Right atrium auricular region (tissue), 2 donors: Measurements from ENCODE around the gene VILL. TPM values are rescaled to one million over a fixed set of nuclear protein-coding genes. Genes with fewer than 3 reads are reported as not detected.

Source experiments
- DNase-seq: peaks from one replicate; pipeline ENCODE4 v3.0.0-alpha.2; 2019; ENCODE audit warnings: low spot score
- H3K27ac ChIP-seq, 2 donors: fragments of 200-600 bp; sonication (generic); 1 replicate in 1 of 2; 2 replicates in 1 of 2; pipeline ENCODE4 v1.5.1; 2016 to 2019
- H3K27me3 ChIP-seq, 2 donors: fragments of 200-600 bp; sonication (generic); one replicate each; pipeline versions ENCODE4 v1.5.1 to v1.6.0; 2017 to 2019
- H3K36me3 ChIP-seq: fragments of 200-600 bp; sonication (generic); one replicate; pipeline ENCODE4 v1.5.1; 2016
- H3K4me1 ChIP-seq, 2 donors: fragments of 200-600 bp; sonication (generic); one replicate each; pipeline versions ENCODE4 v1.5.1 to v1.6.0; 2017 to 2019
- H3K4me3 ChIP-seq, 2 donors: fragments of 200-600 bp; sonication (generic); 1 replicate in 1 of 2; 2 replicates in 1 of 2; pipeline ENCODE4 v1.5.1; 2017 to 2019; ENCODE audit warnings: mild to moderate bottlenecking in 1 of 2, moderate library complexity in 1 of 2
- H3K9me3 ChIP-seq, 2 donors: fragments of 200-600 bp; sonication (generic); one replicate each; pipeline ENCODE4 v1.5.1; 2019
- total RNA-seq, 2 donors: library from RNA; depleted of rRNA; stranded (reverse); fragments of >200 nt; gene quantifications; one replicate each; pipeline ENCODE4 v1.1.0, GENCODE V29; 2016
- TF ChIP-seq, protein P1 (sequence below), 2 donors: fragments of 200-600 bp; sonication (generic); IDR thresholded peaks; one replicate each; pipeline ENCODE4 v1.5.1; 2019; ENCODE audit warnings: antibody characterized with exemption in 2 of 2

VILL gene
- total RNA-seq, 2 donors from 2014 or later = 4.2 to 12.2 TPM

DNA sequence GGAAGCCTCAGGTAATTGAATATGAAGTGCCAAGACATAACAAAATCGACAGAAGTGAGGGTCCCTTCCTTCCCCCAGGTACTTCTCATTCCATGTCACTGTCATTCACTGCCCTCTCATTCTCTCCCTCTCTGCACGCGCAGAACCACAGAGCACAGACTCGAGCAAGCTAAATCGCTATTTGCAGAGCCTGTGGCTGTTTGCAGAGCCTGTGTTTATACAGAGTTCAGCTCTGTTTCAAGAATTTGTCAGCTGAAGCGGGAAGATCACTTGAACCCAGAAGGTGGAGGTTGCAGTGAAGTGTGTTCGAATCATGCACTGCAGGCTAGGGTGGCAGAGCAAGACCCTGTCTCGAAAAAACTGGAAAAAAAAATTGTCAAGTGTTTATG, 2.5 kb downstream of the VILL start:
- Histone ChIP-seq H3K27me3 (no peaks in the 10 kb centered on the region), H3K4me3 (no peak overlapping the region), H3K9me3 (no peaks in the 10 kb centered on the region), H3K27ac (no peak overlapping the region), H3K36me3 (no peaks in the 10 kb centered on the region), H3K4me1 (peaks cover 0 to 22% of the 10 kb centered on the region in 2 donors)
- TF ChIP-seq, protein P1, sequence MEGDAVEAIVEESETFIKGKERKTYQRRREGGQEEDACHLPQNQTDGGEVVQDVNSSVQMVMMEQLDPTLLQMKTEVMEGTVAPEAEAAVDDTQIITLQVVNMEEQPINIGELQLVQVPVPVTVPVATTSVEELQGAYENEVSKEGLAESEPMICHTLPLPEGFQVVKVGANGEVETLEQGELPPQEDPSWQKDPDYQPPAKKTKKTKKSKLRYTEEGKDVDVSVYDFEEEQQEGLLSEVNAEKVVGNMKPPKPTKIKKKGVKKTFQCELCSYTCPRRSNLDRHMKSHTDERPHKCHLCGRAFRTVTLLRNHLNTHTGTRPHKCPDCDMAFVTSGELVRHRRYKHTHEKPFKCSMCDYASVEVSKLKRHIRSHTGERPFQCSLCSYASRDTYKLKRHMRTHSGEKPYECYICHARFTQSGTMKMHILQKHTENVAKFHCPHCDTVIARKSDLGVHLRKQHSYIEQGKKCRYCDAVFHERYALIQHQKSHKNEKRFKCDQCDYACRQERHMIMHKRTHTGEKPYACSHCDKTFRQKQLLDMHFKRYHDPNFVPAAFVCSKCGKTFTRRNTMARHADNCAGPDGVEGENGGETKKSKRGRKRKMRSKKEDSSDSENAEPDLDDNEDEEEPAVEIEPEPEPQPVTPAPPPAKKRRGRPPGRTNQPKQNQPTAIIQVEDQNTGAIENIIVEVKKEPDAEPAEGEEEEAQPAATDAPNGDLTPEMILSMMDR (IDR thresholded peaks at IDR 0.05) = no peak
- DNase-seq = no peak

DNA sequence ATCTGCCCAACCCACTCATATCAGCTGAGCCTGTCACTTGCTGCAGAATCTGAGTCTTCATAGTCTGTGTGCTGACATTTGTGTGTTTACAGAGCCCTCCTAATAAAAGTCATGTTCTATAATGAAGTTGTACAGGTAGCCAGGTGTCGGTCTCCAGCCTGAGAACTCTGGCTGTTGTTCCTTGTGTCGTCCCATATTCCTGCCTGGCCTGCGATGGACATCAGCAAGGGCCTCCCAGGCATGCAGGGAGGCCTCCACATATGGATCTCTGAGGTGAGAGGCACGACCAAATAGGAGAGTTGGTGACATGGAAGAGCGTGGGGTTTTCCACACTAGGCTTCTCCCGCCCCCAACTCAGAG, 2.9 kb downstream of the VILL start:
- peaks cover 0 to 26% of the 10 kb centered on the region in 2 donors for H3K4me1 ChIP-seq
- H3K27ac ChIP-seq = peak overlapping the region; percentile 74 to 80
- no peaks in the 10 kb centered on the region for H3K27me3 ChIP-seq
- H3K4me3 ChIP-seq = peak overlapping the region in 1 of 2 donors; percentile 66
- DNase-seq = no peak
- TF ChIP-seq, protein P1 (IDR thresholded peaks at IDR 0.05) = no peak
- no peaks in the 10 kb centered on the region for H3K9me3 ChIP-seq
- no peaks in the 10 kb centered on the region for H3K36me3 ChIP-seq

- Histone ChIP-seq H3K27me3 (no peaks in the 10 kb centered on the region), H3K27ac (peak overlapping the region; percentile 74 to 80), H3K4me3 (peak overlapping the region; percentile 48 to 66), H3K9me3 (no peaks in the 10 kb centered on the region), H3K36me3 (no peaks in the 10 kb centered on the region), H3K4me1 (peaks cover 0 to 29% of the 10 kb centered on the region in 2 donors)
- peak; percentile 85 for DNase-seq
- TF ChIP-seq, protein P1 (IDR thresholded peaks at IDR 0.05) = peak in 1 of 2 donors; percentile 43
Observed at GRCh38 chr3:37993820-37994638, 3.4 kb downstream of the VILL start.

- DNase-seq = no peak
- Histone ChIP-seq H3K9me3 (no peaks in the 10 kb centered on the region), H3K36me3 (no peaks in the 10 kb centered on the region), H3K4me3 (peak overlapping the region; percentile 48 to 66), H3K4me1 (peaks cover 0 to 34% of the 10 kb centered on the region in 2 donors), H3K27ac (peak overlapping the region; percentile 74 to 80), H3K27me3 (no peaks in the 10 kb centered on the region)
- TF ChIP-seq, protein P1 (IDR thresholded peaks at IDR 0.05) = no peak
Observed at GRCh38 chr3:37994639-37994972, 4.0 kb downstream of the VILL start.

GRCh38 chr3:37995652-37996641, 5.4 kb downstream of the VILL start:
- Histone ChIP-seq H3K4me1 (peaks cover 0 to 34% of the 10 kb centered on the region in 2 donors), H3K27me3 (no peaks in the 10 kb centered on the region), H3K9me3 (no peaks in the 10 kb centered on the region), H3K36me3 (no peaks in the 10 kb centered on the region), H3K27ac (no peak overlapping the region), H3K4me3 (no peak overlapping the region)
- TF ChIP-seq, protein P1 (IDR thresholded peaks at IDR 0.05) = no peak
- no peak for DNase-seq
